DND-41 (cell line): ENCODE results near the gene POMGNT2.

Experiments
- EZH2 ChIP-seq: IDR thresholded peaks from 3 replicates; pipeline ENCODE4 v1.6.1; 2012; ENCODE audit warnings: borderline replicate concordance, low read depth, mild to moderate bottlenecking, moderate library complexity, low read length, inconsistent platforms; ENCODE audit not compliant: severe bottlenecking
- TF ChIP-seq, protein P1 (sequence below): IDR thresholded peaks from 2 replicates; pipeline ENCODE4 v1.5.1; 2012; ENCODE audit warnings: borderline replicate concordance, low read length, moderate library complexity, mild to moderate bottlenecking; ENCODE audit not compliant: poor library complexity, severe bottlenecking; ENCODE audit errors: extremely low read depth

DNA sequence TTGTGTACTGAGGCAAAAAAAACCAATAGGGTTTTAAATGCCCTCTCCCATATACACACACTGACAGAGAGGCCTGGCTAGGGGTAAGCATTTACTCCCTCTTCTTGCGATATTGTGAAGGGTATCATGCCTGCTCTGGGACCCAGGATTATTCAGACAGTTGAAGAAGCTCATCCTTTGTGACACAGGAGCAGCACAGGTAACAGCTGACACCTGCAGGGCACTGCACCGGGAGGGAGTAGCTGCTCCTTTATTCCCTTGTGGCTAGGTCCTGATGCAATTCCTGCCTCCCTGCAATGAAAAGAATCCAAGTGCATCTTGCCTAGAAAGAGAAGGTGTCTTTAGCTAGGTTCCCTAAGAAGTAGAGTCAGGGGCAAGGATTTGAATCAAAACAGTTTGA lies 23.4 kb downstream of the POMGNT2 start:
- TF ChIP-seq, protein P1, sequence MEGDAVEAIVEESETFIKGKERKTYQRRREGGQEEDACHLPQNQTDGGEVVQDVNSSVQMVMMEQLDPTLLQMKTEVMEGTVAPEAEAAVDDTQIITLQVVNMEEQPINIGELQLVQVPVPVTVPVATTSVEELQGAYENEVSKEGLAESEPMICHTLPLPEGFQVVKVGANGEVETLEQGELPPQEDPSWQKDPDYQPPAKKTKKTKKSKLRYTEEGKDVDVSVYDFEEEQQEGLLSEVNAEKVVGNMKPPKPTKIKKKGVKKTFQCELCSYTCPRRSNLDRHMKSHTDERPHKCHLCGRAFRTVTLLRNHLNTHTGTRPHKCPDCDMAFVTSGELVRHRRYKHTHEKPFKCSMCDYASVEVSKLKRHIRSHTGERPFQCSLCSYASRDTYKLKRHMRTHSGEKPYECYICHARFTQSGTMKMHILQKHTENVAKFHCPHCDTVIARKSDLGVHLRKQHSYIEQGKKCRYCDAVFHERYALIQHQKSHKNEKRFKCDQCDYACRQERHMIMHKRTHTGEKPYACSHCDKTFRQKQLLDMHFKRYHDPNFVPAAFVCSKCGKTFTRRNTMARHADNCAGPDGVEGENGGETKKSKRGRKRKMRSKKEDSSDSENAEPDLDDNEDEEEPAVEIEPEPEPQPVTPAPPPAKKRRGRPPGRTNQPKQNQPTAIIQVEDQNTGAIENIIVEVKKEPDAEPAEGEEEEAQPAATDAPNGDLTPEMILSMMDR: no peak
- TF ChIP-seq EZH2: no peak
